ENCODE measurements around the gene ARID1A.

Gene ARID1A

DNA sequence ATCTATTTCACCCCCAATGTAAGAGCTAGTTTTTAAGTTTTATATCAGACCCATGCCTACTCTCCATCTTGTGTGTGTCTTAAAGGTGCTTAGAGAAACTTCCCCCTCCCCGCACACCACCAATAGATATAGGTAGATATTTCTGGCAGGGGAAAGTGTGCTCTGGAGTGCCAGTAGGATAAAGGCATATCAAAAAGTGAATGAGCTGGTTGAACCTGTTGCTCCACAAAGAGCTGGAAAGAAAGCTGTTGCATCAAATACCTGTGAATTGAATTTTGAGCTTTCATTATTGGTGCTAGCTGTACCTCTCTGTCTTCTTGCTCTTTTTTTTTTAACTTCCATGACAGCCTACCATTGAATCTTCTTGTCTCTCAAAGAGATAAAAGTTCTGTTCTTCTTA lies 32.8 kb downstream of the ARID1A start:
- ATAC-seq (no peak), DNase-seq (no peak)

DNA sequence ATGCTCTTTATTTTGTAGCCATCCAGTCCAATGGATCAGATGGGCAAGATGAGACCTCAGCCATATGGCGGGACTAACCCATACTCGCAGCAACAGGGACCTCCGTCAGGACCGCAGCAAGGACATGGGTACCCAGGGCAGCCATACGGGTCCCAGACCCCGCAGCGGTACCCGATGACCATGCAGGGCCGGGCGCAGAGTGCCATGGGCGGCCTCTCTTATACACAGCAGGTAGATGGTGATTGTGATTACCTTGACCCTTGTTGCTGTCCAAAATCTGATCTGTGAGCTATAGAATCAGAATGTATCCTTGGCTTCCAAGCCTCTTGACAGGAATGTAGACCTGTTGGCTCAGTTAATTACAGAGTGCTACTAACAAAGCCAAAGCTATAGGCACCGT lies 33.8 kb downstream of the ARID1A start:
- DNase-seq (no peak), ATAC-seq (no peak)

DNA sequence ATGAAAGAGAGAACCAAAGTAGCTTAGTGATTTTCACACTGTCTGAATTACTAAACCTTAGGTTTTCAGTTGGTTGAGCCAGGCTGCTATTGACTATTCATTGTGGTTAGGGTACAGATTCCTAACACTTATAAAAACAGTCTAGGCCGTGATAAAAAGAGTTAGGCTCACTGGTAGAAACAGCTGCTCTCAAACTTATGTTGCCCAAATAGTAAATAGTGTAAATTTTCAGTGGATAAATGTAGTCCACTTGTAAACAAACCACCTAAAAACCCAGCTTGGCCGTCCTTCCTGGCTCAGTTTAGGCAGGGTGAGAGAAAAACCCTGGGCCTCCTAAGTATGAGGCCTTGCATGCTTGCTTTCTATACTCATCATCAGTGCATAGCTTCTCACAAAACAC lies 34.9 kb downstream of the ARID1A start:
- no peak for ATAC-seq
- no peak for DNase-seq

DNA sequence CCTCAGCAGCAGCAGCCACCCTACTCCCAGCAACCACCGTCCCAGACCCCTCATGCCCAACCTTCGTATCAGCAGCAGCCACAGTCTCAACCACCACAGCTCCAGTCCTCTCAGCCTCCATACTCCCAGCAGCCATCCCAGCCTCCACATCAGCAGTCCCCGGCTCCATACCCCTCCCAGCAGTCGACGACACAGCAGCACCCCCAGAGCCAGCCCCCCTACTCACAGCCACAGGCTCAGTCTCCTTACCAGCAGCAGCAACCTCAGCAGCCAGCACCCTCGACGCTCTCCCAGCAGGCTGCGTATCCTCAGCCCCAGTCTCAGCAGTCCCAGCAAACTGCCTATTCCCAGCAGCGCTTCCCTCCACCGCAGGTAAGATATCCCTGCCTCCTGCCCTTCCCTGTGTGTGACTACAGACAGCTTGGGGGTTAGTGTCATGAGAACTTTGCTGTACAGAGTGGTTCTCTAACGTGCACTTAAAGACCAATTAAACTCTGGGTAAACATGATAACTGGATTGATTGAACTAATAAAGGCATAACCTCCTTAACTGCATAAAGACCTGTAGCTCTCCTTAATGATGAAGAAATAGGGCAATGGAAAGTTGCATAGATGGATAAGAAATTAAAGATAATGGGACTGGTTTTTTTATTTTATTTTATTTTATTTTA lies 35.6 kb downstream of the ARID1A start:
- no peak for ATAC-seq

DNA sequence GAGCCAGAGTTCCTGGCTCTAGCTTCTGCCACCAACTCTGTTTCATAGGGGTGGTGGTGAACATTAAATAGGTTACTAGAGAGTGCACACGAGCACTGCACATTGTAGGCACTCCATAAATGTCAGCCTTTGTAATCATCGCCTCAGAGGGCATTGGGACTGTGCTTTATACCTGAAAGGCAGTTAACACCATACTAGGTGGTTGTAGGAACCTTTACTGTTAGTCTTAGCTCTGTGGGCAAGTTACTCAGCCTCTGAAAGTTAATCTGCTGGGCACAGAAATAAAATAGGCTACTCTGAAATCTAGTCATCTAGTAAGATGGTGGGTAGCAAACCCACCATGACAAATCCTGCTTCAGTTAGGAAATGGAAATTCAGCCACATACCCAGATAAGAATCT lies 37.6 kb downstream of the ARID1A start:
- ATAC-seq (peak; percentile 91), DNase-seq (no peak)

More for the DNA sequence above, 35.6 kb downstream of the ARID1A start:
- DNase-seq: no peak

DNA sequence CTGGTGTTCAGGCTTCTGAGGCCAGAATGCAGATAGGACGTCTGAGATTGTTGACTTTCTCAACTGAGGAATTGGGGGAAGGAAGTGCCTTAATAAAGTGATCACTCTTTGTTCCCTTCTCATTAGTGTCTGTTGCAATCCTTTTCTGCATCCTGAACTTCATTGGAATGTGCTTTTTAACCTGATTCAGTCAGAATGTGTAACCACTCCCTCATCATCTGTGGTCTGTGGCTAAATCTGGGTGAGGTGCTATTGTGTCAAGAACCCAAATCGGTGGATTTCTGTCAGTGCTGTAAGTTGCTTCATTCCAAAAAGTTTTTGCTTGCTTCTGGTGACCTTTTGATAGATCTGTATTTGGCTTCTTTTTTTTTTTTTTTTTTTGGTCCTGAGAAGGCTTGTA lies 38.2 kb downstream of the ARID1A start:
- ATAC-seq: peak; percentile 33

DNA sequence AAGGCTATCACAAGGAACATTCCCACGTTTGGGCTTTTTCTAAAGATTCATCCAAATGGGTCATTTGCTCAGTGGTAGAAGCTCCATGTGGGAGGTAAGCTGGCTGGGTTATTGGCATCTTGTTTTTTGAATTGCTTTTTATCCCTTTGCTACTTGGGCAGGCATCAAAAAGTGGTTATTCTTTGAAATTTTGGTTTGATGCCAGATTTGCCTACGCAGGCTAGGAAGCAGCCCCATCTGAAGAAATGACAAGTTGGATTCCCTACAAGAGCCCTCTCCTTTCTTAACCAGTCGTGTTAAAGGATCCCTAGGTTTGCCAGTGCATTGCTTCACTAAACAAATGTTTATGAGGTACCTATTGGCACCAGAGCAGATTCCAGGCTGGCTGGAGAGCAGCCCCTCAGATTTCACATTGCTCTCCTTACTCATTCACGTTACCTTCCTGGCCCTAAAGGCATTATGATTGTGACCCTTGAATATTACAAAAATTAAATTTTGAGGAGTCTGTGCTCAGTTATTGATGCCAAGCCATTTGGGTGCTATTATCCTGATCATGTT lies 38.8 kb downstream of the ARID1A start:
- DNase-seq (no peak), ATAC-seq (no peak)

More for the DNA sequence above, 38.2 kb downstream of the ARID1A start:
- DNase-seq: no peak

DNA sequence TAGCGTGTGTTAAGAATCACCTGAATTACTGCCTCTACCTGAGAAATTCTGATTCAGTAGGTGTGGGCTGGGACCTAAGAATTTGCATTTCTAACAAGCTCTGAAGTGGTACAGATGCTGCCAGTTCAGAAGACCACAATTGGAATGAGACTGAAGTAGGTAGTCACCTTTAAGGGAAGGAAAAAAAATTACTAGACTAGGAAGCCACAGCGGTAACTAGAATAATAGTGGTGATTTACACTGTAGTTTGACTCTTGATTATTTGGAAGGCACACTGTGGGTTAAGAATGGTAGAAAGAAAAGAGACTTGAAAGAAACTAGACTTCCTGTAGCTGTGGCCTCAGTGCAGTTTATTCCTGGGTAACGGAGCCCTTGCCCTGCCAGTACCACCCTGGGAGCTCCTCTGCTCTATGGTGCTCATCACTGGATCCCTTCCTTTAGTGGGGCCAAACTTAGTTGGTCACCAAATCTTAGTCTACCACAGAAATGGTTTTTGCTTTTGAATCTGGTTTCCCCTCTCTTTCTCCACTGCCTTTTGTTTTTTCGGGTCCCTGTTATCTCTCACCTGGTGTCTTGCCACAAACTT lies 43.6 kb downstream of the ARID1A start:
- DNase-seq (no peak), ATAC-seq (peak; percentile 42)

DNA sequence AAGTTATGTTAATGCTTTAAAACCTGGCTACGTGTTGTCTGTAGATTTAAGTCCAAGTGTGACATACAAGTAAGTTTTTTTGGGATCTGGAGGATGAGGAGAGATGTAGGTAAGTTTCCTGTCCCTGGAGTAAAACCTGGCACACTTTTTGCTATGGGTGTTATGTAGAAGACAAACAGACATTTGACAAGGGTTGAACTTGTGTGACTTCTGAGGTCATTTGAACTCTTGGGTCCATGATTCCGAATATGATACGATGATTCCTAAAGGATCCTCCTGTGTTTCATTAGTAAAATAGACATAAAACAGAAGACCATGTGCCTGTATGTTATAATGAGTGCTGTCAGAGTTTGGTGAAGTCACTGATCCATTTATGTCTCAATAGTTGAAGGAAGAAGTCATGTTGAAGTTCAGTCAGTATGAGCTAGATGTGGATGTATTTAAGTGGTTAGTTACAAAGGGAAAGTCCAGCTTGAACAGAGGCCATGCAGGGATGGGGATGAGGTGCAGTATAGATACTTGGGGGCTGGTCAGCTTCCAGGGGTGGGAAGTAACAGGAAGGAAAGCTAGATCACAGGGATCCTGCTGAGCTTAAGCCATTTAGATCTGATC lies 44.3 kb downstream of the ARID1A start:
- DNase-seq: no peak
- ATAC-seq: no peak

DNA sequence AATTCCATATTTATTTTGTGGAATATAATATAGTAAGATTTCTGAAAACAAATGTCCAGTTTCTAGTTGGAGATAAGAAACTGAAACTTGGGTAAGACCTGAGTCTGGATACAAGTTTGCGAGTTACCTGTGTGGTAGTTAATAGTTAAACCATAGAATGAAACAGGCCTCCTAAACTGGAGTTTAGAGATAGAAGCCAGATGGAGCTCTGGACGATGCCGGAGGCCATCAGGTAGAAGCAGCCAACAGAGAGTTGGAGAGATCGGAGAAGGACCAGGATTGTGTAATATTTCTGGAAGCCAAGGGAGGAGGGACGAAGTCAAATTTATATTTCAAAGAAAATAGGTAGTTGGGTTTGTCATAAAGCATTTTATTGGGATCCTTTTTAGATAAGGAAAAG lies 45.1 kb downstream of the ARID1A start:
- ATAC-seq: no peak
- no peak for DNase-seq

DNA sequence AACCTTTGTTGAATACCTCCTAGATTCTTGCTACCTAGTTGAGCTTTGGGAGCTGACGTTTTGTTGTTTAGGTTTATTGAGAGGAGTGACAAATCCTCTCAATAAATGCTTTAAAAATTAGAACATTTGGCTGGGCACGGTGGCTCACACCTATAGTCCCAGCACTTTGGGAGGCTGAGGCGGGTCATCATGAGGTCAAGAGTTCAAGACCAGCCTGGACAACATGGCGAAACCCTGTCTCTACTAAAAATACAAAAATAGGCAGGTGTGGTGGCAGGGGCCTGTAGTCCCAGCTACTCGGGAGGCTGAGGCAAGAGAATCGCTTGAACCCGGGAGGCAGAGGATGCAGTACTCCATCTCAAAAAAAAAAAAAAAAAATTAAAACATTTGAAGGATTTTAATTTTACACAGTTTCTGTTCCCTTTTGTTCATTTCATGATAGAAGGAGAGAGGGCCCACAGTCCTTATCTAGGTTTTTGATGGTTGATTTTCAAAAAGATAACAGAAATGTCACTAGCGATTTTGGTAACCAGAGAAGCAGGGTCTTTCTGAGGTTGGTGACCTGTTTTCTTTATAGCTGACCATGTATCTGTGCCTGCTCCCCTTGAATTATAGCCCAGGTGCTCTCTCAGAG lies 47.7 kb downstream of the ARID1A start:
- no peak for ATAC-seq
- no peak for DNase-seq

DNA sequence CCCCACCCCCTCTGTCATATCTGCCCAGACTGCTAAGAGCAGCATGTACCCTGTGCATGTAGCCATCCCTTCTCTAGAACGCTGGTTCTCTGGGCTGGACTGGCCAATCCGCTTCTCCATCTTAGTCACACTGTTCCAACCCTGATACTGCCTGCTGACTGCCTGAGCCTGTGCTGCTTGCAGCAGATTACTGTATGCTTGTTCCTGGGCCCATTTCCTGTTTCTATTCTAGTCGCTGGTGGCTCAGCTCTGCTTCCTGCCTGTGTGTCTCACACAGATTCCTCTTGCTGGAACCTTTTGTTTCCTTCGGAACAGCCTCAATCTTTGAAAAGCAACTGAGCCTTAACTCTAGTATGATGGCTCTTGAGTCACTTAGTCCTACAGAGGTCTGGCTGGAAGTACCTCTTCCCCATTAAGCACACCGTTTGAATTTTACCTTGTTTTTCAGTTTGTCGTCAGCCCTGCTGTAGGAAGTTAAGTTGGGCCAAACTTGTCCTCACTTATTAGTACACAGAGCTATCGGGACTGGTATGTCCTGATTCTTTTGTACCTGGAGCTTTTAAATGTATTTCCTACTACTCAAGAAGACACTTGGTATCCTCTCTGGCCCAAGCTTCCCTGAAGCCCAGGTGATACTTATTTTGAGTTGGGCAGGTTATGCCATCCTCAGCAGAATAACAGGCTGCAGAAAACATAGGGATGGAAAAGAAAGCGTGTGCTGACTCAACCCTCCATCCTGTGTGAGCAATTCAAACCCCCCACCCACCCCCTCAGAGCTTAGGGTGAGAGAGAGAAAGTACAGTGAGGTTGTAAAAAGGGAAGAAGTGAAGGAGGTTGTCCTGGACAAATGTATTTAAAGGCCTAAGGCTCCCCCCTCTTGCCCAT lies 48.5 kb downstream of the ARID1A start:
- DNase-seq (peak; percentile 79), ATAC-seq (peak; percentile 97)

DNA sequence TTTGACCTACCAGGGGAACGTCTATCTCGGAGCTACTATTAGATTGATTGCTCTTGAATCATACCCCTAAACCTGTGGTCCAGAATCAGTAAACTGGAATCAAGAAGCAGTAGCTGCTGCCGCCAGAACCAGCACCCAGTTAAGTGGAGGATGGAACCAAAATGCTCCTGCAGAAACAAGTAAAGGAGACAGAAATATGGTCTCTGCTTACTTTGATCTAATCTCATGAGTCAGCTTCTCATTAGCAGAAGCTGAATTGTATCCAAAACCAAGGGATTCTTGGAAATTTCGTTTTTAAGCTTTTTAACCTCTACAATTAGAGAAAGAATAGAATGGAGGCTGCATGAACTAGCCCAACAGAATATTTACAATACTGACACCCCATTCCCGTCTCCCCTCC lies 49.4 kb downstream of the ARID1A start:
- ATAC-seq: no peak
- no peak for DNase-seq

DNA sequence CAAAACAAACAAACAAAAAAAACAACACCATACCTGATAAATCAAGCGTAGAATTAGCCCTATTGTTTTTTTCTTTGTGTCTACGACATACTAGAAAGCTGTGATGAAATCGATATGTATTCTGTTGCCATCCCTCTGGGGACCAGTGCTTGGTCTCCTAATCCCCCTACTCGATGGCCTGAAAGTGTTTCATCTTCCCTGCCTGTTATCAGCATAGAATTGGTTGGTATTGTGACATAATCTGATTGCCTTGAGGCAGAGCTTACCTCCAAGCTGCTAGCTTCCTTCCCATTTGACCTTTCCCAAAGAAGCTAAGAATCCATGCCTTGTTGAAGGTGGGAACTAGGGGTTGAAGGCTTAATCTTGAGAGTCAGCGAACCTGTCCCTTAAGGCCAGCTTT lies 51.2 kb downstream of the ARID1A start:
- ATAC-seq: no peak

DNA sequence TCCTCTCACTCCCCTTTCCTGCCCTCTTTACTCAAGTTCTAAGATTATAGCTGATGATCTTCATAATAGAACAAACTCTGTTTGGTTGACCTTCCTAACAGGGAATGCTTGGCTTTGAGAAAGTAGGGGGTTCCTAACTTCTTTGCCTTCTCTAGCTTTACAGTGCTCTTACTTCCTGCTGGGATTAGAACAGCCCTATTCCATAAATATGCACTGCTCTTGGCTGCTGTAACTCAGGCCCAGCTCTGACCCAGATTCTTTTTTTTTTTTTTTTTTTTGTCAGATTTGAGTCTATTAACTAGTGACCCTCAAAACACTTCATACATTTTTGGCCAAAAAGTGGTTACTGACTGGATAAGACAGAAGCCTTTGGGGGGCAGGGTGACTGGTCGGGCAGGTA lies 52.5 kb downstream of the ARID1A start:
- DNase-seq (no peak), ATAC-seq (no peak)

More for the DNA sequence above, 51.2 kb downstream of the ARID1A start:
- no peak for DNase-seq

DNA sequence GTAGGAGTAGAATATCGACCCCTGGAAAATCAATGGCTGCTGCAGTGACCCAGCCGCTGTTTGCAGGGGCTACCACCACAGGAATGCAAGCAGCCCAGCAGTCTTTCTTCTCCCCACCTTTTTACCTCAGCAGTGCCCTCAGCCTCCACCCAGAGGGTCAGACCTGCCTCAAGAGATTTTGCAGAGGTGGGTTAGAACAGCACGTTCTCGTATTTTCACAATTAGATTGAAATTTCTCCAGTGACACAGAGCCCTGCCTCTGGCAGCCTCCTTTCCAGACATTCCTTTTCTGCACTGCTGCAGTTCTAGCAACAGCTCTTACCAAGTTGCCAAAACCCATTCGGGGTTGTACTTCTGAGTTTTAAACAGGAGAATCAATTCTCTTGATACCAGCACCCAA lies 53.6 kb downstream of the ARID1A start:
- ATAC-seq: no peak
- no peak for DNase-seq

DNA sequence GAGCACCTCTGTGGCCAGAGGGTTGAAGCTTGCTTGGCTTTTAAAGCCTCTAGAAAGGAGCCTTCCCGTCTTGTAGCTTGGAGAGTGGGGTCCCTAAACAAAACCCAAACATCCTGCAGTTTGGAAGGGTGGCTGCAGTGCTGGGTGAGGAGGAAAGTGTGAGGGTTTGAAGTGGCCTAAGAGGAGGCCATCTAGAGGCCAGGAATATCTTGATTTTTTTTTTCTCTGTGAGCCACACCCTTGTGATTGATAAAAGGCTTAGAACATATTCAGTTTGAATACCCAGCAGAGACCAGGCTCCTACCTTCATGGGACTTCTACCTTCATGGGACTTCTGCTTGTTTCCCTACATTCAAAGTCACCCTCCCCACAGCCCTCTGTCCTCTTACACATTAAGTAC lies 54.6 kb downstream of the ARID1A start:
- DNase-seq: no peak
- no peak for ATAC-seq

DNA sequence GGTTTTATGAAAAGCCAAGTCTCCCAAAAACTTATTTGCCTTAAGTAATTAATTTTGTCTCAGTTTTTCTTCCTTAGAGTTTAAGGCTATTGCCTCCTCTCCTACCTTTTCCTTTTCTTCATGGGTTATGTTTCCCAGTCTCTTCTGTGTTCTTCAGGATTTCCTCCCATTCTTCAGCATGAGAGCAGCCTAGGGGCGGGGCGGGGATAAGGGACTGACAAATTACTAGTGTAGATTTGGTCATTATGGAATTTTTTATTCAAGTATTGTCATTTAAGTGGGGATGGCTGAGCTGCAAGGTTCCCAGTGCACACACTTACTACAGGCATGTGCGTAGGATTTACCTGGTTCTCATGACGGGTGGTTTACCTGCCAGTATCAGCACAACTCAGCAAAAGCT lies 56.7 kb downstream of the ARID1A start:
- DNase-seq (no peak), ATAC-seq (no peak)

DNA sequence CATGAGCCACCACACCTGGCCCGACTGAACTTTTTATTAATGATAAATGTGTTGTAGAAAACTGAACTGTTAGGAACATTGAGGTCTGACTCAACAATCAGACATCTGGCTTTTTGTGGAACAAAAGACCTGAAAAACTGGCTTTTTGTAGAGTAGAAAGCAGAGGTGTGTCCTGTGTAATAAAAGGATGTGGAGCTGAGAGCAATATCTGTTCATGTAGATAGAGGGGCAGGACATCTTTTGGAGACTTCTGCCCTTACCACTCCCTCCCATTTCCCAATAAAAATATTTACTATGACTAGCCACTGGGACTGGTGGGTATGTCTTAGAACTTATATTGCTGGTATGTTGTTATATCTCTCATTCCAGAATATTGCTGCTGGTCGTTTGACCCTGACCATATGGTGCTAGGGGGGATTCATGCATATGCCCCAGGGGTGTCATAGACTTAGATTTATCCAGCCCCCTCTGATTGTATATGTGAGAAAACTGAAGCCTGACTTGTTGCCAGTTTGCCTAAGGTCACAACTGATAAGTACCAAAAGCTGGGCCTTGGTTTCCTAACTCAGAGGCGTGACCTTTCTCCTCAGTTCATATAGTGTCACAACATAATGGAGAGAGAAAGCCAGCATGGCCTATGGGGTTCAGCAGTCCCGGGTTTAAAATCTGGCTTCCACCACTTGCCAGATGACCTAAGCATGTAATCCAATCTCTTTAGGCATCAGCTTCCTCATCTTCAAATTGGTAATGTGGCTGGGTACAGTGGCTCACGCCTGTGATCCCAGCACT lies 58.5 kb downstream of the ARID1A start:
- DNase-seq (no peak), ATAC-seq (no peak)

DNA sequence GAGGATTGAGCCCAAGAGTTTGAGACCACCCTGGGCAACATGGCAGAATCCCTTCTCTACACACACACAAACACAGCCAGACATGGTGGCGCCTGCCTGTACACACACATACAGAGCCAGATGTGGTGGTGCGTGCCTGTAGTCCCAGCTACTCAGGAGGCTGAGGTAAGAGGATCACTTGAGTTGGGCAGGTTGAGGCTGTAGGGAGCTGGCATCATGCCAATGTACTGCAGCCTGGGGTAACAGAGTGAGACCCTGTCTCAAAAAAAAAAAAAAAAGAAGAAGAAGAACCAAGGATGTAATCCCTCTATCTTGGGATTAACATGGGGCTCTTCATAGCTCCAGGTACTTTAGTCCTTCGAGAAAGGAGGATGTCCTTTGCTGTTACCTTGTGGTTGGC lies 62.5 kb downstream of the ARID1A start:
- DNase-seq (no peak), ATAC-seq (no peak)

DNA sequence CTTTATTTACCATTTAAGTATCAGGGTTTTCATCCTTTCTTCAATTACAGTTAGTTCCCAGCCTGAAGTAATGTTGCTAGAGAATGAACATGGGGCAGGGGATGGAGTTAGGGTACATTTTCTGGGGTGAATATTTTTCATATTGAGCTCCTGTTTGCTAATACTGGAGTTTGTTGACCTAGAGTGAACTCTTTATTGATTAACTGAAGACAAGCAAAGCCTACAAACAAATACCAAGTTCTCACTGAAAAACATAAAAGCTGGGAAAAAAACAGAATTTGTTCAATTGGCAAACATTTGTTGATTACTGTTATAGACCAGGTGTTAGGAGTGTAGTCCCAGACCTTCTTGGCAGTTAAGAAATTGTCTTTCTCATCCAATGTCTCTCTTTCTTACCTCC lies 63.7 kb downstream of the ARID1A start:
- DNase-seq: no peak
- no peak for ATAC-seq

Measured in stimulated activated naive CD8-positive, alpha-beta T cell treated with anti-CD3 and anti-CD28 coated beads, Interleukin-15, Interleukin-2, amounts not matched to agents 100 U/mL and 50 U/mL, for 24 hours (primary cell).